B cell (primary cell): ENCODE measurements around the gene RSAD1. TPM values are rescaled to one million over a fixed set of nuclear protein-coding genes. Genes with fewer than 3 reads are reported as not detected.

Source experiments
- ATAC-seq: fragments of 200-7000 bp; cut with Tn5 transposase; one replicate; pipeline ENCODE4 v1.10.0; 2021; ENCODE audit warnings: low read depth, mild to moderate bottlenecking, moderate number of reproducible peaks, moderate library complexity
- CTCF ChIA-PET: fragments of 350-600 bp; sonication (Branson Sonifier 250); formaldehyde crosslinking; loops from one replicate; lab custom pipeline; 2021; ENCODE audit warnings: antibody characterized with exemption, inconsistent platforms; lab: Charles Lee
- POLR2A ChIA-PET: fragments of 350-600 bp; sonication (Branson Sonifier 250); formaldehyde crosslinking; loops from one replicate; lab custom pipeline; 2021; ENCODE audit warnings: antibody characterized with exemption; lab: Charles Lee
- DNase-seq: peaks from one replicate; pipeline ENCODE4 v3.0.0; 2013
- H2AFZ ChIP-seq: 2 replicates; pipeline ENCODE4 v1.6.1; 2012; ENCODE audit warnings: mild to moderate bottlenecking, low read depth, low read length; ENCODE audit not compliant: insufficient read depth, poor library complexity, severe bottlenecking
- H3K27ac ChIP-seq, 2 donors: 1 replicate in 1 of 2; 2 replicates in 1 of 2; pipeline ENCODE4 v1.5.1; 2012 to 2013; ENCODE audit warnings: low read length in 2 of 2, mild to moderate bottlenecking in 2 of 2, moderate library complexity in 1 of 2
- H3K27me3 ChIP-seq, 4 experiments: fragments of 200-600 bp in 1 of 4; sonication (generic) in 1 of 4; replicated peaks in 1 of 4; 1 replicate in 2 of 4; 2 replicates in 2 of 4; pipeline versions ENCODE4 v1.6.1 to v1.7.0; 2013 to 2016; ENCODE audit warnings: low read length in 3 of 4, mild to moderate bottlenecking in 2 of 4, mixed read lengths in 1 of 4, moderate library complexity in 1 of 4; ENCODE audit not compliant: insufficient read depth in 4 of 4, control insufficient read depth in 3 of 4; ENCODE audit errors: control extremely low read depth in 1 of 4
- H3K36me3 ChIP-seq, 2 experiments: replicated peaks in 1 of 2; 1 replicate in 1 of 2; 2 replicates in 1 of 2; pipeline versions ENCODE4 v1.6.1 to v1.7.1; 2013; ENCODE audit warnings: low read length in 1 of 2; ENCODE audit not compliant: insufficient read depth in 2 of 2, control insufficient read depth in 1 of 2; ENCODE audit errors: control extremely low read depth in 1 of 2, extremely low read depth in 1 of 2
- H3K4me1 ChIP-seq, 2 donors: fragments of 200-600 bp in 1 of 2; sonication (generic) in 1 of 2; 1 replicate in 1 of 2; 2 replicates in 1 of 2; pipeline versions ENCODE4 v1.5.1 to v1.6.1; 2013 to 2017; ENCODE audit warnings: low read length in 2 of 2; ENCODE audit not compliant: control insufficient read depth in 2 of 2, insufficient read depth in 2 of 2
- H3K4me2 ChIP-seq: replicated peaks from 2 replicates; pipeline ENCODE3; 2012; ENCODE audit warnings: mild to moderate bottlenecking, low read depth, low read length; ENCODE audit not compliant: poor library complexity, severe bottlenecking
- H3K4me3 ChIP-seq, 5 experiments: fragments of 200-600 bp in 1 of 5; sonication (generic) in 1 of 5; 1 replicate in 3 of 5; 2 replicates in 2 of 5; pipeline versions ENCODE4 v1.5.1 to v1.7.0; 2011 to 2016; ENCODE audit warnings: low read length in 4 of 5, mild to moderate bottlenecking in 4 of 5, low read depth in 2 of 5, control low read depth in 1 of 5, moderate library complexity in 1 of 5; ENCODE audit not compliant: insufficient read depth in 1 of 5; ENCODE audit errors: control extremely low read depth in 1 of 5, extremely low read depth in 1 of 5
- H3K79me2 ChIP-seq: fragments of 200-600 bp; sonication (generic); one replicate; pipeline ENCODE4 v1.6.0; 2016; ENCODE audit warnings: low read length; ENCODE audit not compliant: control insufficient read depth, insufficient read depth
- H3K9ac ChIP-seq: fragments of 200-600 bp; sonication (generic); 2 replicates; pipeline ENCODE4 v1.6.1; 2017; ENCODE audit warnings: mild to moderate bottlenecking, low read length, moderate library complexity
- H3K9me3 ChIP-seq, 3 donors: one replicate each; pipeline versions ENCODE4 v1.6.1 to v1.7.1; 2013; ENCODE audit warnings: low read length in 2 of 3; ENCODE audit not compliant: control insufficient read depth in 2 of 3, insufficient read depth in 1 of 3; ENCODE audit errors: control extremely low read depth in 1 of 3
- H4K20me1 ChIP-seq: 2 replicates; pipeline ENCODE4 v1.6.0; 2012; ENCODE audit warnings: mild to moderate bottlenecking, low read length; ENCODE audit not compliant: insufficient read depth, control insufficient read depth, poor library complexity, severe bottlenecking
- H3K27ac Mint-ChIP-seq: one replicate; pipeline ENCODE4 v1.8.0; 2021; ENCODE audit warnings: mixed read lengths
- H3K27me3 Mint-ChIP-seq: one replicate; pipeline ENCODE4 v1.8.0; 2021; ENCODE audit warnings: mixed read lengths
- H3K4me1 Mint-ChIP-seq: one replicate; pipeline ENCODE4 v1.8.0; 2021; ENCODE audit warnings: mixed read lengths
- H3K4me3 Mint-ChIP-seq: one replicate; pipeline ENCODE4 v1.8.0; 2021; ENCODE audit warnings: mixed read lengths
- H3K9me3 Mint-ChIP-seq: one replicate; pipeline ENCODE4 v1.8.0; 2022; ENCODE audit warnings: mixed read lengths; ENCODE audit not compliant: insufficient read depth
- EZH2 ChIP-seq: IDR thresholded peaks from 2 replicates; pipeline ENCODE4 v1.6.1; 2012; ENCODE audit warnings: borderline replicate concordance, low read depth, mild to moderate bottlenecking, moderate library complexity, low read length; ENCODE audit not compliant: insufficient read depth, poor library complexity, severe bottlenecking
- WGBS: methylation state at CpG from one replicate; pipeline ENCODE4 v1.1.5; 2013; ENCODE audit warnings: missing lambda C conversion rate; ENCODE audit not compliant: insufficient coverage; 5-methylcytosine and 5-hydroxymethylcytosine counted together
- intact Hi-C: fragments of 100-400 bp; cut with micrococcal nuclease; formaldehyde crosslinking; loops from one replicate; pipeline ENCODE4 v1.10.0; 2022
- polyA plus RNA-seq: library from polyadenylated mRNA; depleted of rRNA; stranded (reverse); fragments of >200 nt; gene quantifications from 2 replicates; pipeline ENCODE4 v1.2.3, GENCODE V29; 2012
- total RNA-seq, 2 donors: library from RNA; stranded (reverse); fragments of 120-200 nt in 1 of 2; gene quantifications; 1 replicate in 1 of 2; 2 replicates in 1 of 2; pipeline versions ENCODE4 v1.2.3 to v1.2.4, GENCODE V29; 2013 to 2022
- TF ChIP-seq, protein P1 (sequence below): fragments of 200-600 bp; IDR thresholded peaks from one replicate; pipeline ENCODE4 v1.8.0; 2022; ENCODE audit warnings: antibody characterized with exemption, mild to moderate bottlenecking

The RSAD1 gene
- total and polyA plus RNA-seq, 2 donors (not counting 1 experiment from before 2014, with no cell fraction given): 53.4 to 63.9 TPM

DNA sequence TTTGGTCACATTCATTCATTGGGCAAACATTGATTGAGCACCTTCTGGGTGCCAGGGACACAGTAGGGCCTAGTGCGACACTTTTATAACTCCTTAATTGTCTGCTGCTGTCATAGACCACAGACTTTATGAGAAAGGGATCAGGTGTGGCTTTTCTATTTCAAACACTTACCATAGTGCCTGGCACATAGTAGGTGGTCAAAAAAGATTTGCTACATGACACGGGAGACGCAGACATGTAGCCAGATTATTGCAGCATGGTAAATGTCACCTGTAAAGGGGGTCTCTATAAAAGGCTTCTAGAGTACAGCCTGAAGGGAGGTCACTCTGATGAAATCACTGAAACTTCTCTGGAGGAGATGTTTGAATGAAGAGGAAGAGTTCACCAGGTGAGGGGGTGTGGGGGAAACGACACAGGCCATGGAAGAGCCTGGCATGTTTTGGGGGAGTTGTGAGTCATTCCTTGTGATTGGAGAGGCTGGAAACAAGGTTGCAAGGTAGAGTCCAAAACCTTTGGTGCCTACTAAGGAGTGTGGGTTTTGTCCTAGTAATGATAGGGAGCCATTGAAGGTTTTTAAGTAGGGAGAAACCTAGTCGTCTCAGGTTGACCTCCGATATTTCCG, 1.6 kb downstream of the RSAD1 start:
- no peaks in the 10 kb centered on the region for H3K79me2 ChIP-seq
- H3K27ac ChIP-seq: no peak overlapping the region
- peaks cover 13 to 22% of the 10 kb centered on the region in 2 donors for H3K4me1 ChIP-seq
- H3K4me1 Mint-ChIP-seq: peaks cover 26% of the 10 kb centered on the region
- H3K9ac ChIP-seq: no peak overlapping the region
- TF ChIP-seq, protein P1, sequence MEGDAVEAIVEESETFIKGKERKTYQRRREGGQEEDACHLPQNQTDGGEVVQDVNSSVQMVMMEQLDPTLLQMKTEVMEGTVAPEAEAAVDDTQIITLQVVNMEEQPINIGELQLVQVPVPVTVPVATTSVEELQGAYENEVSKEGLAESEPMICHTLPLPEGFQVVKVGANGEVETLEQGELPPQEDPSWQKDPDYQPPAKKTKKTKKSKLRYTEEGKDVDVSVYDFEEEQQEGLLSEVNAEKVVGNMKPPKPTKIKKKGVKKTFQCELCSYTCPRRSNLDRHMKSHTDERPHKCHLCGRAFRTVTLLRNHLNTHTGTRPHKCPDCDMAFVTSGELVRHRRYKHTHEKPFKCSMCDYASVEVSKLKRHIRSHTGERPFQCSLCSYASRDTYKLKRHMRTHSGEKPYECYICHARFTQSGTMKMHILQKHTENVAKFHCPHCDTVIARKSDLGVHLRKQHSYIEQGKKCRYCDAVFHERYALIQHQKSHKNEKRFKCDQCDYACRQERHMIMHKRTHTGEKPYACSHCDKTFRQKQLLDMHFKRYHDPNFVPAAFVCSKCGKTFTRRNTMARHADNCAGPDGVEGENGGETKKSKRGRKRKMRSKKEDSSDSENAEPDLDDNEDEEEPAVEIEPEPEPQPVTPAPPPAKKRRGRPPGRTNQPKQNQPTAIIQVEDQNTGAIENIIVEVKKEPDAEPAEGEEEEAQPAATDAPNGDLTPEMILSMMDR: no peak
- ATAC-seq: no peak
- peaks cover 8% of the 10 kb centered on the region for H4K20me1 ChIP-seq
- WGBS: 100% methylated on average over 3 of the region's 7 CpGs
- H3K27ac Mint-ChIP-seq: no peak overlapping the region
- H3K36me3 ChIP-seq: peaks cover 3 to 36% of the 10 kb centered on the region in 2 experiments
- DNase-seq: no peak
- H3K4me3 ChIP-seq: no peak overlapping the region
- POLR2A ChIA-PET: interaction anchor here (0.8 to 1.4 kb wide), 3 partner anchors 53 to 118 kb away, joined by 3 to 8 read pairs (median 4); partner anchors contain the start of genes EME1 and MRPL27
- peaks cover 0 to 7% (median 0%) of the 10 kb centered on the region in 4 experiments for H3K27me3 ChIP-seq
- CTCF ChIA-PET: interaction anchor here (1.3 to 2.4 kb wide), 5 partner anchors 10 to 118 kb away, joined by 3 to 45 read pairs (median 10); partner anchors contain the start of gene LRRC59
- H3K4me2 ChIP-seq: peak overlapping the region; percentile 87
- no peaks in the 10 kb centered on the region for H3K9me3 Mint-ChIP-seq
- no peak overlapping the region for H2AFZ ChIP-seq
- H3K9me3 ChIP-seq: no peaks in the 10 kb centered on the region
- intact Hi-C loops: loop anchor here (5.0 kb wide), 1 partner anchor 217 kb away; no protein-coding TSS in a partner anchor
- peaks cover 3% of the 10 kb centered on the region for H3K27me3 Mint-ChIP-seq
- H3K4me3 Mint-ChIP-seq: peak overlapping the region; percentile 92

DNA sequence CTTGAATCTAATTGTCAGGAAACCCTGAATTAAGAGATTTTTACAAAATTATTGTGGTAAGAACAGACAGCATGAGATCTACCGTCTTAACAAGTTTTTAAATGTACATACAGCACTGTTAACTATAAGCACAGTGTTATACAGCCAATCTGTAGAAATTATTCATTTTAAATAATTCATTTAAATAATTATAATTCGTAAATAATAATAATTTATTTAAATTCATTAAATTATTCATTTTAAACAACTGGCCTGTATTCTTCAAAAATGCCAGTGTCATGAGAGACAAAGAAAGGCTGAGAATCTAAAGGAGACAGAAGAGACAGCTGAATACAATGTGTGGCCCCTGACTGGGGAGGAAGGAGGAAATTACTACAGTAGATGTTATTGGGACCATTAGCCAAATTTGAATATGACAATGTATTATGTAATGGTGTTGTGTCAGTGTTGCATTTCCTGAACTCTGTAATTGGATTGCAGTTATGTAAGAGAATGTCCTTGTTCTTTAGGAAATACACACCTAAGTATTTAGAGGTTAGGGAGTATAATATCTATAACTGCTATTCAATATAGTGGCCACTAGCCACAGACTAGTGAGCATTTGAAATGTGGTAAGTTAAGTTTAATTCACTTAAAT, 2.3 kb downstream of the RSAD1 start:
- H3K9me3 Mint-ChIP-seq: no peaks in the 10 kb centered on the region
- no peak overlapping the region for H3K27ac Mint-ChIP-seq
- no peak for ATAC-seq
- no peak for TF ChIP-seq EZH2
- TF ChIP-seq, protein P1: no peak
- H3K4me1 ChIP-seq: peaks cover 13 to 22% of the 10 kb centered on the region in 2 donors
- H3K36me3 ChIP-seq: peaks cover 5 to 43% of the 10 kb centered on the region in 2 experiments
- H3K4me3 ChIP-seq: no peak overlapping the region
- H3K27ac ChIP-seq: no peak overlapping the region
- no peaks in the 10 kb centered on the region for H3K9me3 ChIP-seq
- H4K20me1 ChIP-seq: peaks cover 8% of the 10 kb centered on the region
- no peak overlapping the region for H3K4me3 Mint-ChIP-seq
- ChIA-PET CTCF (interaction anchor here (0.6 to 1.3 kb wide), 4 partner anchors 9 to 214 kb away, joined by 3 to 7 read pairs (median 4); no protein-coding TSS in a partner anchor), POLR2A (no interaction called here)
- H3K27me3 Mint-ChIP-seq: peaks cover 3% of the 10 kb centered on the region
- intact Hi-C loops: loop anchor here (5.0 kb wide), 1 partner anchor 216 kb away; no protein-coding TSS in a partner anchor
- DNase-seq: no peak
- H3K27me3 ChIP-seq: peaks cover 0 to 7% (median 0%) of the 10 kb centered on the region in 4 experiments
- WGBS: no CpG with 5 or more reads among the region's 2 CpGs
- peaks cover 26% of the 10 kb centered on the region for H3K4me1 Mint-ChIP-seq
- no peak overlapping the region for H3K9ac ChIP-seq
- H3K79me2 ChIP-seq: no peaks in the 10 kb centered on the region
- H3K4me2 ChIP-seq: no peak overlapping the region
- no peak overlapping the region for H2AFZ ChIP-seq
